ENCODE results near the gene PRKD1. TPM values are rescaled to one million over a fixed set of nuclear protein-coding genes. Genes with fewer than 3 reads are reported as not detected.
A peak's percentile ranks its signal among the peaks of the same experiment; 100 is the strongest.

Gene PRKD1
- total RNA-seq, 4 donors from 2014 or later = 3.5 to 6.4 (median 4.4) TPM

- TF ChIP-seq POLR2AphosphoS5 (IDR thresholded peaks at IDR 0.05) (no peak), EP300 (IDR thresholded peaks at IDR 0.05; ENCODE audit: low read depth) (no peak), CTCF (IDR thresholded peaks at IDR 0.05) (no peak), POLR2A (IDR thresholded peaks at IDR 0.05) (no peak)
- H3K27me3 ChIP-seq = no peaks in the 10 kb centered on the region
- DNase-seq = no peak
- peaks cover 0 to 7% (median 3%) of the 10 kb centered on the region in 4 donors for H3K4me1 ChIP-seq
- no peak overlapping the region for H3K4me3 ChIP-seq
- no peaks in the 10 kb centered on the region for H3K9me3 ChIP-seq
- no peaks in the 10 kb centered on the region for H3K36me3 ChIP-seq
- intact Hi-C loops (cut with DNase I; ENCODE audit: low total_unique reads) (no loop called here), in situ Hi-C loops (cut with MboI; ENCODE audit: low pct_ligation_motif_present in 1 of 4, low pct_unique_long_range_greater_than_20kb in 1 of 4, low sequenced_read_pairs in 3 of 4) (no loop called here)
- no peak overlapping the region for H3K27ac ChIP-seq
- WGBS, 2 donors (ENCODE audit: low coverage in 1 of 2) = 83 to 87% methylated on average over 3 of the region's 3 CpGs
Observed at GRCh38 chr14:29810064-29810463, 117.6 kb downstream of the PRKD1 start.

DNA sequence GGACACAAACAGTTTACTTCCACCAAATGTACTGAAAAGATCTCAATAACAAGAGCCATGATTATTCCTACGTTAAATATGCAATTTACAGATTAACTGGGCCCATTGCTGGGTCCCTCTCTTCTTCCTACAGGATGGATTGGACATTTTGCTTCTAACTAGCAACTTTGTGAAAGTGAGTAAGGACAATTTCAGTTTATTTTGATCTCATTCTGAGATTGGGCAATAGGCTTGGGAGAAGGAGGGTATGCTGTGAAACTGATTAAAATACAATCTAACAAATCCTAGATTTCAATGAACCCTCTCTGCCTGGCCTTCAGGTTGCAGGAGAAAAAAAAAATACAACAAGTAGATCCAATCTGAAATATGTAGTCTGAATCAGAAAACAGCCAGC lies 121.5 kb downstream of the PRKD1 start:
- no peaks in the 10 kb centered on the region for H3K9me3 ChIP-seq
- H3K27ac ChIP-seq = no peak overlapping the region
- H3K27me3 ChIP-seq = no peaks in the 10 kb centered on the region
- H3K36me3 ChIP-seq = no peaks in the 10 kb centered on the region
- H3K4me3 ChIP-seq = no peak overlapping the region
- TF ChIP-seq POLR2A (IDR thresholded peaks at IDR 0.05) (no peak), POLR2AphosphoS5 (IDR thresholded peaks at IDR 0.05) (no peak), EP300 (IDR thresholded peaks at IDR 0.05; ENCODE audit: low read depth) (no peak), CTCF (IDR thresholded peaks at IDR 0.05) (no peak)
- no peak for DNase-seq
- H3K4me1 ChIP-seq = peaks cover 0 to 4% (median 3%) of the 10 kb centered on the region in 4 donors
- 67 to 82% methylated on average over 1 of the region's 1 CpG for WGBS, 2 donors (ENCODE audit: low coverage in 1 of 2)
- in situ Hi-C loops (cut with MboI; ENCODE audit: low pct_ligation_motif_present in 1 of 4, low pct_unique_long_range_greater_than_20kb in 1 of 4, low sequenced_read_pairs in 3 of 4) (no loop called here), intact Hi-C loops (cut with DNase I; ENCODE audit: low total_unique reads) (no loop called here)

DNA sequence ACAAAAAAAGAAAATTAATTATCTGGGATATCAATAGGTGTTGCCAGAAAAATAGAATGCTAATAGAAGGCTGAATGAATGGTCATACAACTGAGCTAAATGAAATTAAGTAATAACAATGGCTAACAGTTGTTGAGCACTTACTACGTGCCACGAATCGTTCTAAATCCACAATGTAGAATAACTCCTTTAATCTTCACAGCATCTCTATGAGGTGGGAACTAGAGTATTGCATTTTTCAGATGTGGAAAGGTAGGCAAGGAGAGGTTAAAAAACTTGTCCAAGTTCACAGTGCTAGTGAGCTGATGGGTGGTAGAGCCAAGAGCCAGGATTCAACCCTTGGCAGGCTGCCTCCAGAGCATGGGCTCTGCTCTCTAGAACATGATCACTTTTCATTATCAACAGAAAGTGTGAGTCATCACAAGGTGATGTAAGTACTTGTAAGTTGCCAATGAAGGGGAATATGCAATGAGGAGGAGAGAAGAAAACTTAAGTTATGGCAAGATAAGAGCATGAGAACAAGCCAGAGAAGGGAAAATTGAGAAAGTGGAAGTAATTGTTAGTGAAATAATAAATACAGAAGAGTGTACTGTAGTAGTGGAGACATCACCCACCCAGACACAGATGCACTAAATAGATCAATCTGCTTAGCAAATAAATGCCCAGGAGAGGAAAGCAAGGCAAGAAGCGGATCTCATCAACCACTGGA lies 122.1 kb downstream of the PRKD1 start:
- H3K36me3 ChIP-seq = no peaks in the 10 kb centered on the region
- intact Hi-C loops (cut with DNase I; ENCODE audit: low total_unique reads) (no loop called here), in situ Hi-C loops (cut with MboI; ENCODE audit: low pct_ligation_motif_present in 1 of 4, low pct_unique_long_range_greater_than_20kb in 1 of 4, low sequenced_read_pairs in 3 of 4) (no loop called here)
- H3K27ac ChIP-seq = no peak overlapping the region
- TF ChIP-seq CTCF (IDR thresholded peaks at IDR 0.05) = no peak
- TF ChIP-seq POLR2AphosphoS5 (IDR thresholded peaks at IDR 0.05) = no peak
- TF ChIP-seq POLR2A (IDR thresholded peaks at IDR 0.05) = no peak
- TF ChIP-seq EP300 (IDR thresholded peaks at IDR 0.05; ENCODE audit: low read depth) = no peak
- no peak overlapping the region for H3K4me3 ChIP-seq
- H3K4me1 ChIP-seq = peaks cover 0 to 3% (median 3%) of the 10 kb centered on the region in 4 donors
- H3K9me3 ChIP-seq = no peaks in the 10 kb centered on the region
- H3K27me3 ChIP-seq = no peaks in the 10 kb centered on the region
- peak; percentile 13 for DNase-seq
- WGBS, 2 donors (ENCODE audit: low coverage in 1 of 2) = 92 to 94% methylated on average over 3 to 4 of the region's 4 CpGs

DNA sequence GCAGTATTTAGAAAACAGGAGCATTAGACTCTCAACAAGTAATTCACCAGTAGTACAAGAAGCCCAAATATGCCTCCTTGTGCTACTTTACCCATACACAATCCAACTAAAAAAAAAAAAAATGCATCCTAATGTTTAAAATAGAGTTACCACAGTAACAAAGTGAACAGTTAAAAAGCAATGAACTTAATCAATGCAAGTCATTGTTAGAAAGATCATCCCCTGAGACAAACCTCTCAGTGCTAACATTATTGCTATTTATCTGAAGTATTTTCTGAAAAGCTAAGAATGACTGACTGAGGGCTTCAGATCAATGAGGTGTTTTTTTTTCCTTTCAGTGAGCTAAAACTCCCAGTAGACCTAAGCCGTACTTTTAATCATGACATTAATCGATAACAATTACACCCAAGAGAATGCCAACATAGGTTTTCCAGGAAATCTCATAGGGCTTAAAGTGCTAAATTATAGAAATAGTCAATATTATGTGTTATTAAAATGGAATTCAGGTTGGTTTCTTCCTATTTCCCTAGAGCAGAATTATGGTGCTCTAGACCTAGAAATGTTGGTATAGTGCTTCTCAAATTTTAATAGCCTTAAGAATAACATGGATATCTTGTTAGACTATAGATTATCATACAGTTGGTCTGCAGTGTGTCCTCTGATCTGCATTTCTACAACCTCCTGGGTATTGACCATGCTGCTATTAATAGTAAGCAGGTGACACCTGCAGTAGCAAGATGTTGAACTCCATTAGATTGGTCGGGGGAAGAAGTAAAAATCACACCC lies 123.0 kb downstream of the PRKD1 start:
- 81 to 96% methylated on average over 2 to 3 of the region's 3 CpGs for WGBS, 2 donors (ENCODE audit: low coverage in 1 of 2)
- no peaks in the 10 kb centered on the region for H3K27me3 ChIP-seq
- DNase-seq = no peak
- peaks cover 0 to 3% (median 1%) of the 10 kb centered on the region in 4 donors for H3K4me1 ChIP-seq
- no peak overlapping the region for H3K4me3 ChIP-seq
- intact Hi-C loops (cut with DNase I; ENCODE audit: low total_unique reads) = no loop called here
- no peak for TF ChIP-seq EP300 (IDR thresholded peaks at IDR 0.05; ENCODE audit: low read depth)
- in situ Hi-C loops (cut with MboI; ENCODE audit: low pct_ligation_motif_present in 1 of 4, low pct_unique_long_range_greater_than_20kb in 1 of 4, low sequenced_read_pairs in 3 of 4) = no loop called here
- H3K36me3 ChIP-seq = no peaks in the 10 kb centered on the region
- no peak overlapping the region for H3K27ac ChIP-seq
- no peaks in the 10 kb centered on the region for H3K9me3 ChIP-seq
